HCT116 (cell line): Measurements from ENCODE around the gene OR5B2. TPM values are rescaled to one million over a fixed set of nuclear protein-coding genes. Genes with fewer than 3 reads are reported as not detected.

Experiments used
- ATAC-seq: fragments of 200-7000 bp; cut with Tn5 transposase; 2 replicates; pipeline ENCODE4 v1.9.1; 2020; ENCODE audit warnings: mild to moderate bottlenecking, moderate library complexity
- BruUV-seq: library from RNA; stranded (reverse); fragments of 400-500 nt; replicated peaks from 2 replicates; lab custom pipeline; 2021; lab: Mats Ljungman, UMichigan
- CTCF ChIA-PET: fragments of 300-600 bp; sonication (Branson Sonifier 250); formaldehyde crosslinking; loops from one replicate; lab custom pipeline; 2021; ENCODE audit warnings: antibody characterized with exemption; lab: Charles Lee
- POLR2A ChIA-PET: fragments of 300-600, 350-600 bp; sonication (Branson Sonifier 250); formaldehyde crosslinking; loops from one replicate; lab custom pipeline; 2021; ENCODE audit warnings: antibody characterized with exemption; lab: Charles Lee
- RAD21 ChIA-PET, 2 experiments: fragments of 300-600 bp; sonication (Branson Sonifier 250); formaldehyde crosslinking; loops; one replicate each; lab custom pipeline; 2023; ENCODE audit warnings: low total read pairs in 2 of 2; ENCODE audit not compliant: uncharacterized antibody in 2 of 2, unreplicated experiment in 2 of 2, low non-redundant PET in 1 of 2; lab: Charles Lee
- DNase-seq: peaks from one replicate; pipeline ENCODE4 v3.0.0-alpha.2; 2010; ENCODE audit warnings: low read depth, low spot score
- H2AFZ ChIP-seq: fragments of 200-600 bp; shearing (Covaris generic), sonication (generic); 2 replicates; pipeline ENCODE4 v1.6.1; 2017; ENCODE audit warnings: low read depth, mixed run types, mixed read lengths, antibody characterized with exemption, low read length; ENCODE audit not compliant: poor library complexity, severe bottlenecking
- H3K27ac ChIP-seq: 2 replicates; pipeline ENCODE4 v1.5.1; 2012; ENCODE audit warnings: low read depth, low read length
- H3K27me3 ChIP-seq: fragments of 200-600 bp; sonication (generic); 2 replicates; pipeline ENCODE4 v1.6.1; 2016; ENCODE audit warnings: mixed run types, low read length, mixed read lengths; ENCODE audit not compliant: insufficient read depth
- H3K36me3 ChIP-seq, 2 experiments: fragments of 200-500 bp in 1 of 2; fragments of 200-600 bp in 1 of 2; sonication (Bioruptor generic) in 1 of 2; sonication (generic) in 1 of 2; 2 replicates each; pipeline versions ENCODE4 v1.5.1 to v1.6.1; 2014 to 2016; ENCODE audit warnings: low read length in 2 of 2, inconsistent platforms in 1 of 2, mixed read lengths in 1 of 2, mixed run types in 1 of 2; ENCODE audit not compliant: insufficient read depth in 2 of 2, control insufficient read depth in 1 of 2
- H3K4me1 ChIP-seq, 2 experiments: fragments of 200-600 bp in 1 of 2; sonication (generic) in 1 of 2; 2 replicates each; pipeline versions ENCODE4 v1.5.1 to v1.6.1; 2012 to 2017; ENCODE audit warnings: low read length in 2 of 2, inconsistent platforms in 1 of 2, mild to moderate bottlenecking in 1 of 2, mixed read lengths in 1 of 2, mixed run types in 1 of 2, moderate library complexity in 1 of 2; ENCODE audit not compliant: insufficient read depth in 2 of 2, control insufficient read depth in 1 of 2
- H3K4me2 ChIP-seq: fragments of 200-600 bp; sonication (generic); 2 replicates; pipeline ENCODE4 v1.6.1; 2017; ENCODE audit warnings: mixed run types, low read length, mixed read lengths
- H3K4me3 ChIP-seq, 2 experiments: fragments of 200-600 bp in 1 of 2; sonication (generic) in 1 of 2; replicated peaks in 1 of 2; 2 replicates each; pipeline ENCODE4 v1.5.1; 2011 to 2016; ENCODE audit warnings: low read length in 2 of 2, control low read depth in 1 of 2, low read depth in 1 of 2, mild to moderate bottlenecking in 1 of 2, mixed read lengths in 1 of 2, mixed run types in 1 of 2
- H3K79me2 ChIP-seq: fragments of 200-600 bp; sonication (generic); 2 replicates; pipeline ENCODE4 v1.6.1; 2017; ENCODE audit warnings: mild to moderate bottlenecking, mixed run types, low read length, moderate library complexity, mixed read lengths; ENCODE audit not compliant: insufficient read depth
- H3K9ac ChIP-seq: fragments of 200-600 bp; sonication (generic); 2 replicates; pipeline ENCODE4 v1.6.1; 2016; ENCODE audit warnings: low read length, mixed read lengths
- H3K9me2 ChIP-seq: fragments of 200-600 bp; sonication (generic), shearing (Covaris generic); 2 replicates; pipeline ENCODE4 v1.6.1; 2017; ENCODE audit warnings: mixed run types, mild to moderate bottlenecking, moderate library complexity; ENCODE audit not compliant: insufficient read depth
- H3K9me3 ChIP-seq, 2 experiments: fragments of 200-500 bp in 1 of 2; fragments of 200-600 bp in 1 of 2; sonication (Bioruptor generic) in 1 of 2; sonication (generic) in 1 of 2; 2 replicates each; pipeline ENCODE4 v1.6.1; 2014 to 2017; ENCODE audit warnings: low read length in 2 of 2, mixed read lengths in 2 of 2, inconsistent platforms in 1 of 2, low read depth in 1 of 2, mild to moderate bottlenecking in 1 of 2, mixed run types in 1 of 2, moderate library complexity in 1 of 2; ENCODE audit not compliant: control insufficient read depth in 1 of 2, insufficient read depth in 1 of 2
- H4K20me1 ChIP-seq: fragments of 200-600 bp; sonication (generic), shearing (Covaris generic); 2 replicates; pipeline ENCODE4 v1.6.1; 2017; ENCODE audit warnings: mixed run types, mild to moderate bottlenecking, moderate library complexity; ENCODE audit not compliant: insufficient read depth
- JUND ChIP-seq: IDR thresholded peaks from 2 replicates; pipeline ENCODE4 v1.6.1; 2012
- POLR2AphosphoS5 ChIP-seq: IDR thresholded peaks from 2 replicates; pipeline ENCODE4 v1.6.1; 2011; ENCODE audit warnings: mild to moderate bottlenecking, low read depth, low read length, moderate library complexity
- RAD21 ChIP-seq: IDR thresholded peaks from 2 replicates; pipeline ENCODE4 v1.6.1; 2012; ENCODE audit warnings: low read depth, mild to moderate bottlenecking
- REST ChIP-seq: IDR thresholded peaks from 2 replicates; pipeline ENCODE4 v1.6.1; 2012; ENCODE audit warnings: low read depth
- SIN3A ChIP-seq: IDR thresholded peaks from 2 replicates; pipeline ENCODE4 v1.6.1; 2012; ENCODE audit warnings: low read depth
- SP1 ChIP-seq: IDR thresholded peaks from 2 replicates; pipeline ENCODE4 v1.6.1; 2012; ENCODE audit warnings: low read depth
- SRF ChIP-seq: IDR thresholded peaks from 2 replicates; pipeline ENCODE4 v1.6.1; 2012; ENCODE audit warnings: low read depth
- TCF7L2 ChIP-seq: IDR thresholded peaks from 2 replicates; pipeline ENCODE4 v1.7.0; 2011; ENCODE audit warnings: borderline replicate concordance, inconsistent platforms; ENCODE audit not compliant: insufficient read depth, insufficient read length; ENCODE audit errors: extremely low read depth
- ZFX ChIP-seq: fragments of 450-650 bp; IDR thresholded peaks from 2 replicates; pipeline ENCODE4 v1.6.1; 2017
- ZNF274 ChIP-seq: fragments of 200-500 bp; sonication (Bioruptor generic); IDR thresholded peaks from 2 replicates; pipeline ENCODE4 v1.6.1; 2014; ENCODE audit warnings: mild to moderate bottlenecking, low read depth, low read length, inconsistent platforms
- intact Hi-C: fragments of 100-400 bp; cut with micrococcal nuclease; formaldehyde crosslinking; loops from 2 replicates; pipeline ENCODE4 v1.10.0; 2022
- total RNA-seq: library from RNA; stranded (reverse); gene quantifications from one replicate; pipeline ENCODE4 v1.2.1, GENCODE V29; 2021; ENCODE audit not compliant: unreplicated experiment

OR5B2 gene
- total RNA-seq, 1 experiment from 2014 or later: not detected

DNA sequence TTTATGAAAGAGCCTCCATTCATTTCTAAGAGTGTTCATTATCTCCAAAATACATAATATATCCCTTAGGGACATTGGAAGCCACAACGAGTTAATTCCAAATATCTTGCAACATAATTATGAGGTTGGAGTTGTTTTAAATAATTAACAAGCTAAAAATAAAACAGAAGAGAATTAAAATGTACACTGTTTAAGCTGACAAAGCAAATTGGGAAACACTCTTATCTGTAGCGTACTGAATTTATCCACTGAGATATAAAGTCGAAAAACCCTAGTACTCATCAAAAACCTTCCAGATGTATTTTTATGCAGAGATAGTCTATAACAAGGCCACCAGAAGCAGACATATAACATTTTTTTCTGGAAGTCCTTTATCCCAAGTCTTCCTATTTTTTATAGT lies 6.3 kb upstream of the OR5B2 start:
- DNase-seq (no peak), ATAC-seq (no peak)
- H3K4me1 ChIP-seq: no peaks in the 10 kb centered on the region
- H4K20me1 ChIP-seq: no peaks in the 10 kb centered on the region
- no peak overlapping the region for H3K4me2 ChIP-seq
- no peak overlapping the region for H3K4me3 ChIP-seq
- H3K9ac ChIP-seq: no peak overlapping the region
- H3K79me2 ChIP-seq: no peaks in the 10 kb centered on the region
- H3K9me2 ChIP-seq: no peaks in the 10 kb centered on the region
- no peaks in the 10 kb centered on the region for H3K36me3 ChIP-seq
- no peaks in the 10 kb centered on the region for H3K9me3 ChIP-seq
- CTCF ChIA-PET: no interaction called here
- POLR2A ChIA-PET: no interaction called here
- BruUV-seq: no TSS peak
- no peaks in the 10 kb centered on the region for H3K27me3 ChIP-seq
- TF ChIP-seq RAD21: no peak
- TF ChIP-seq SP1: no peak
- intact Hi-C loops: no loop called here
- no peak overlapping the region for H3K27ac ChIP-seq
- RAD21 ChIA-PET: no interaction called here
- H2AFZ ChIP-seq: no peak overlapping the region

GRCh38 chr11:58433638-58434203 lies 5.8 kb upstream of the OR5B2 start:
- H3K9me3 ChIP-seq: no peaks in the 10 kb centered on the region
- ChIA-PET POLR2A (no interaction called here), RAD21 (no interaction called here), CTCF (no interaction called here)
- no peaks in the 10 kb centered on the region for H3K27me3 ChIP-seq
- H3K79me2 ChIP-seq: no peaks in the 10 kb centered on the region
- H3K27ac ChIP-seq: no peak overlapping the region
- intact Hi-C loops: no loop called here
- BruUV-seq: no TSS peak
- no peak for ATAC-seq
- H3K9me2 ChIP-seq: no peaks in the 10 kb centered on the region
- H4K20me1 ChIP-seq: no peaks in the 10 kb centered on the region
- TF ChIP-seq SRF: no peak
- no peak for TF ChIP-seq JUND
- no peak for TF ChIP-seq POLR2AphosphoS5
- no peak for TF ChIP-seq SIN3A
- no peak for TF ChIP-seq RAD21
- TF ChIP-seq REST: no peak
- no peak for TF ChIP-seq ZNF274
- TF ChIP-seq ZFX: no peak
- no peak for TF ChIP-seq TCF7L2
- no peak for DNase-seq
- no peak overlapping the region for H2AFZ ChIP-seq
- H3K4me2 ChIP-seq: no peak overlapping the region
- no peak overlapping the region for H3K9ac ChIP-seq
- H3K4me3 ChIP-seq: no peak overlapping the region
- H3K36me3 ChIP-seq: no peaks in the 10 kb centered on the region
- no peaks in the 10 kb centered on the region for H3K4me1 ChIP-seq
